ENCODE measurements around the gene B4GALT3. TPM values are rescaled to one million over a fixed set of nuclear protein-coding genes. Genes with fewer than 3 reads are reported as not detected.

Gene B4GALT3
- total and polyA plus RNA-seq, 2 of the 8 experiments (the other 6 are each of a cell fraction or from before 2014, with no cell fraction given), result 42.3 to 43.0 TPM

GRCh38 chr1:161173711-161174110 lies 3.6 kb downstream of the B4GALT3 start:
- no peak overlapping the region for H3K9ac ChIP-seq (replicated peaks in 1 of 4; ENCODE audit: extremely low read depth in 1 of 4, low read depth in 3 of 4, low read length in 3 of 4)
- no peak overlapping the region for H3K23ac ChIP-seq (ENCODE audit: insufficient read length)
- no peak overlapping the region for H4K5ac ChIP-seq (ENCODE audit: insufficient read length, low read depth, low read length)
- H3K4me3 ChIP-seq (ENCODE audit: extremely low read depth in 1 of 4, insufficient read depth in 2 of 4, low read depth in 3 of 4, low read length in 4 of 4), result no peak overlapping the region
- peaks cover 13 to 43% (median 35%) of the 10 kb centered on the region in 4 experiments for H3K36me3 ChIP-seq (ENCODE audit: control insufficient read depth in 2 of 4, insufficient read depth in 4 of 4, low read length in 3 of 4)
- peaks cover 4% of the 10 kb centered on the region for H3K79me1 ChIP-seq (ENCODE audit: low read depth, low read length)
- H3K4me1 ChIP-seq (replicated peaks in 1 of 4; ENCODE audit: control insufficient read depth in 3 of 4, insufficient read depth in 4 of 4, low read length in 3 of 4), result peaks cover 0 to 13% (median under 1%) of the 10 kb centered on the region in 4 experiments; a peak in 3 of 7 replicates
- H3K9me3 ChIP-seq (ENCODE audit: insufficient read depth in 2 of 2, low read depth in 1 of 2, low read length in 1 of 2), result no peaks in the 10 kb centered on the region
- CTCF ChIA-PET (ENCODE audit: partially characterized antibody), result no interaction called here
- FAIRE-seq, result no peak
- POLR2A ChIA-PET (ENCODE audit: partially characterized antibody), result no interaction called here
- no peaks in the 10 kb centered on the region for H3K27me3 ChIP-seq (replicated peaks in 1 of 4; ENCODE audit: control insufficient read depth in 3 of 4, extremely low read depth in 1 of 4, insufficient read depth in 3 of 4, low read length in 3 of 4)
- H4K20me1 ChIP-seq (replicated peaks in 1 of 2; ENCODE audit: control insufficient read depth in 1 of 2, insufficient read depth in 2 of 2, low read length in 2 of 2), result peaks cover 0 to 6% of the 10 kb centered on the region in 2 experiments
- H3K4ac ChIP-seq (replicated peaks; ENCODE audit: insufficient read length, low read depth, low read length), result no peak overlapping the region
- no peak for DNase-seq (ENCODE audit: low read depth in 1 of 2, low spot score in 2 of 2)
- no peak overlapping the region for H3K4me2 ChIP-seq (ENCODE audit: insufficient read depth in 1 of 2, low read depth in 2 of 2, low read length in 2 of 2)
- no peak overlapping the region for H3K14ac ChIP-seq (ENCODE audit: insufficient read length)
- H3K27ac ChIP-seq (ENCODE audit: low read depth, low read length), result no peak overlapping the region
- H2BK15ac ChIP-seq (ENCODE audit: low read length), result no peak overlapping the region
- H3K18ac ChIP-seq (ENCODE audit: extremely low read depth, low read length), result no peak overlapping the region
- no peak overlapping the region for H4K8ac ChIP-seq (ENCODE audit: extremely low read depth, insufficient read depth, low read length)
- 92% methylated on average over 10 of the region's 11 CpGs; no CpG with 5 or more reads in 1 of the 2 experiments for WGBS, 2 experiments (ENCODE audit: extremely low coverage in 1 of 2, insufficient coverage in 1 of 2, insufficient read length in 1 of 2, insufficient replicate concordance in 2 of 2, low coverage in 1 of 2, low lambda C conversion rate in 2 of 2, missing lambda C conversion rate in 1 of 2)
- no peak overlapping the region for H3K56ac ChIP-seq (replicated peaks; ENCODE audit: insufficient read length, low read depth, low read length)
- H3K79me2 ChIP-seq (ENCODE audit: control insufficient read depth in 1 of 2, insufficient read depth in 2 of 2, low read length in 2 of 2), result peaks cover 0 to 4% of the 10 kb centered on the region in 2 experiments; a peak in 1 of 4 replicates
- no peak overlapping the region for H2BK5ac ChIP-seq (ENCODE audit: low read depth, low read length)
- no peak overlapping the region for H2BK12ac ChIP-seq (ENCODE audit: low read depth, low read length)
- no peak overlapping the region for H2AK5ac ChIP-seq (ENCODE audit: low read depth, low read length)
- no peak overlapping the region for H2AFZ ChIP-seq (ENCODE audit: low read length)
- H3K23me2 ChIP-seq (ENCODE audit: low read depth, low read length), result peaks cover 2% of the 10 kb centered on the region; the same call in 1 of the 2 replicates
- no peak overlapping the region for H2BK120ac ChIP-seq (replicated peaks; ENCODE audit: low read depth, low read length)
- no peak overlapping the region for H4K91ac ChIP-seq (replicated peaks; ENCODE audit: insufficient read length, low read length)
- no peak overlapping the region for H2BK20ac ChIP-seq (ENCODE audit: low read length)
- TF ChIP-seq TAF7 (optimal IDR thresholded peaks at IDR 0.05; ENCODE audit: borderline replicate concordance, low read depth, low read length), result no peak
- TF ChIP-seq KDM1A (IDR thresholded peaks at IDR 0.05; ENCODE audit: borderline replicate concordance, low read length), result no peak
- TF ChIP-seq SIRT6 (IDR thresholded peaks at IDR 0.05; ENCODE audit: low read length), result no peak
- TF ChIP-seq SAP30 (IDR thresholded peaks at IDR 0.05; ENCODE audit: insufficient read depth, insufficient replicate concordance, low read length), result no peak
- no peak for TF ChIP-seq NRF1 (IDR thresholded peaks at IDR 0.05; ENCODE audit: low read depth, low read length)
- TF ChIP-seq ATF2 (IDR thresholded peaks at IDR 0.05; ENCODE audit: low read length), result no peak
- no peak for TF ChIP-seq CTCF (IDR thresholded peaks at IDR 0.05; ENCODE audit: control extremely low read depth in 1 of 3, insufficient read depth in 1 of 3, low read depth in 1 of 3, low read length in 3 of 3)
- TF ChIP-seq JUND (IDR thresholded peaks at IDR 0.05; ENCODE audit: low read length), result no peak
- TF ChIP-seq RBBP5 (IDR thresholded peaks at IDR 0.05; ENCODE audit: borderline replicate concordance, low read depth, low read length), result no peak
- TF ChIP-seq CBX8 (IDR thresholded peaks at IDR 0.05; ENCODE audit: borderline replicate concordance, low read depth, low read length), result no peak

Data from H1 (cell line).